K562 (cell line): ENCODE data around the gene GDF7. TPM values are rescaled to one million over a fixed set of nuclear protein-coding genes. Genes with fewer than 3 reads are reported as not detected.

ENCODE experiments used
- CEBPZ ChIP-seq: fragments of 150-350 bp; IDR thresholded peaks from 2 replicates; pipeline ENCODE4 v1.6.1; 2014; ENCODE audit warnings: low read depth, mild to moderate bottlenecking, low read length, borderline replicate concordance
- ESRRB ChIP-seq: fragments of 250-450 bp; sonication (Bioruptor Pico); IDR thresholded peaks from 2 replicates; pipeline ENCODE4 v1.5.0; 2020; ENCODE audit warnings: mild to moderate bottlenecking, moderate library complexity, borderline replicate concordance
- HMG20A ChIP-seq: fragments of 450-650 bp; formaldehyde crosslinking; conservative IDR thresholded peaks from 2 replicates; pipeline ENCODE4 v1.4.0; 2020; ENCODE audit warnings: mild to moderate bottlenecking, mixed read lengths
- NKRF ChIP-seq: fragments of 450-650 bp; IDR thresholded peaks from 2 replicates; pipeline ENCODE4 v1.6.1; 2016; ENCODE audit warnings: borderline replicate concordance
- NR2F6 ChIP-seq: fragments of 450-650 bp; formaldehyde crosslinking; IDR thresholded peaks from 2 replicates; pipeline ENCODE4 v1.4.0; 2020; ENCODE audit warnings: mild to moderate bottlenecking
- SIX5 ChIP-seq, 2 experiments: IDR thresholded peaks; 2 replicates each; pipeline ENCODE4 v1.6.1; 2011; ENCODE audit warnings: low read length in 2 of 2, borderline replicate concordance in 1 of 2, low read depth in 1 of 2, mild to moderate bottlenecking in 1 of 2, moderate library complexity in 1 of 2; ENCODE audit not compliant: insufficient read depth in 1 of 2
- SNAPC5 ChIP-seq: fragments of 250-450 bp; sonication (Bioruptor Pico); IDR thresholded peaks from 2 replicates; pipeline ENCODE4 v1.8.0; 2021; ENCODE audit warnings: moderate library complexity, mild to moderate bottlenecking, inconsistent platforms
- SRSF3 ChIP-seq: fragments of 200-400 bp; formaldehyde crosslinking; IDR thresholded peaks from 2 replicates; pipeline ENCODE4 v1.6.1; 2016; ENCODE audit warnings: mild to moderate bottlenecking, low read length, moderate library complexity; ENCODE audit not compliant: insufficient read depth
- TRIM24 ChIP-seq, 2 experiments: fragments of 450-650 bp; IDR thresholded peaks; 2 replicates each; pipeline ENCODE4 v1.6.1; 2016
- ZMIZ1 ChIP-seq, 2 experiments: fragments of 150-350 bp in 1 of 2; IDR thresholded peaks; 2 replicates each; pipeline ENCODE4 v1.6.1; 2012 to 2016; ENCODE audit warnings: low read depth in 2 of 2, low read length in 2 of 2, mild to moderate bottlenecking in 1 of 2, moderate library complexity in 1 of 2
- ZNF165 ChIP-seq: fragments of 250-450 bp; sonication (Bioruptor Pico); IDR thresholded peaks from 2 replicates; pipeline ENCODE4 v1.4.0; 2020; ENCODE audit warnings: borderline replicate concordance
- ZNF695 ChIP-seq: fragments of 450-650 bp; formaldehyde crosslinking; IDR thresholded peaks from 2 replicates; pipeline ENCODE4 v1.4.0; 2020; ENCODE audit warnings: mild to moderate bottlenecking, moderate library complexity
- polyA plus RNA-seq, 8 experiments: library from polyadenylated mRNA; depleted of rRNA in 4 of 8; stranded (reverse) in 5 of 8; unstranded in 3 of 8; fragments of >200 nt; fragmentation: Nextera tagmentation in 2 of 8; fragmentation: Illumina TruSeq in 1 of 8; extraction: Ambion mirVana in 2 of 8; extraction: Trizol in 1 of 8; gene quantifications; 2 replicates each; pipeline versions ENCODE4 v1.2.1 to v1.2.3, GENCODE V29; 2011 to 2014; ENCODE audit warnings: inconsistent platforms in 1 of 8, missing spikeins in 1 of 8
- total RNA-seq, 7 experiments: library from RNA; depleted of rRNA in 6 of 7; stranded (reverse); fragments of >200 nt in 6 of 7; fragmentation: Illumina TruSeq in 2 of 7; extraction: Trizol in 2 of 7; gene quantifications; 2 replicates each; pipeline versions ENCODE4 v1.2.1 to v1.2.3, GENCODE V29; 2011 to 2021; ENCODE audit warnings: low replicate concordance in 1 of 7

The GDF7 gene
- total and polyA plus RNA-seq, 9 of the 15 experiments (the other 6 are each of a cell fraction or from before 2014, with no cell fraction given), result 0.01 TPM; not detected in 7

- no peak for TF ChIP-seq CEBPZ
- no peak for TF ChIP-seq SIX5 (IDR thresholded peaks at IDR 0.05; ENCODE audit: borderline replicate concordance in 1 of 2, insufficient read depth in 1 of 2, low read depth in 1 of 2, low read length in 2 of 2)
- TF ChIP-seq ZNF695 (CRISPR knock-in tag), result no peak
- no peak for TF ChIP-seq ESRRB (CRISPR knock-in tag)
- TF ChIP-seq NR2F6 (CRISPR knock-in tag), result no peak
- no peak for TF ChIP-seq TRIM24 (IDR thresholded peaks at IDR 0.05)
- TF ChIP-seq SRSF3, result no peak
- no peak for TF ChIP-seq SNAPC5
- no peak for TF ChIP-seq HMG20A (CRISPR knock-in tag)
- TF ChIP-seq ZNF165 (CRISPR knock-in tag), result no peak
- no peak for TF ChIP-seq NKRF
- no peak for TF ChIP-seq ZMIZ1 (IDR thresholded peaks at IDR 0.05; ENCODE audit: low read depth in 2 of 2, low read length in 2 of 2)
- TF ChIP-seq, all 486 proteins: peak for 0
These were observed 43.7 kb upstream of the GDF7 start (continued) for GRCh38 chr2:20623241-20623640.
